Brain pericyte (primary cell): ENCODE data around the gene CMKLR1.

Experiments
- DNase-seq: peaks from one replicate; pipeline ENCODE4 v3.0.0-alpha.2; 2012; ENCODE audit warnings: low read depth, low spot score

Gene CMKLR1

GRCh38 chr12:108338915-108339657 is at the start of gene CMKLR1:
CMKLR1 (minus strand) TSS chr12:108339311; CDS start chr12:108293591, 45,720 bp downstream.
- DNase-seq: no peak

GRCh38 chr12:108387771-108388170 is 48.7 kb upstream of the CMKLR1 start:
- no peak for DNase-seq

- no peak for DNase-seq
Observed at GRCh38 chr12:108386709-108387360, 47.7 kb upstream of the CMKLR1 start.

- DNase-seq: no peak
Observed at GRCh38 chr12:108382437-108382801, 43.3 kb upstream of the CMKLR1 start.

GRCh38 chr12:108381787-108382436 is 42.8 kb upstream of the CMKLR1 start:
- DNase-seq: no peak

- no peak for DNase-seq
Observed at GRCh38 chr12:108380382-108380781, 41.3 kb upstream of the CMKLR1 start.

- no peak for DNase-seq
Observed at GRCh38 chr12:108379823-108380222, 40.7 kb upstream of the CMKLR1 start.

- no peak for DNase-seq
Observed at GRCh38 chr12:108378926-108379325, 39.8 kb upstream of the CMKLR1 start.

GRCh38 chr12:108377260-108377659 is 38.1 kb upstream of the CMKLR1 start:
- no peak for DNase-seq

- no peak for DNase-seq
Observed at GRCh38 chr12:108375986-108376663, 37.0 kb upstream of the CMKLR1 start.

- DNase-seq: no peak
Observed at GRCh38 chr12:108374596-108375320, 35.6 kb upstream of the CMKLR1 start.

GRCh38 chr12:108373111-108373510 is 34.0 kb upstream of the CMKLR1 start:
- no peak for DNase-seq

- no peak for DNase-seq
Observed at GRCh38 chr12:108371801-108372344, 32.8 kb upstream of the CMKLR1 start.

GRCh38 chr12:108370415-108370814 is 31.3 kb upstream of the CMKLR1 start:
- no peak for DNase-seq

- no peak for DNase-seq
Observed at GRCh38 chr12:108369736-108370396, 30.8 kb upstream of the CMKLR1 start.

- no peak for DNase-seq
Observed at GRCh38 chr12:108368089-108368488, 29.0 kb upstream of the CMKLR1 start.

- DNase-seq: no peak
Observed at GRCh38 chr12:108367436-108367835, 28.3 kb upstream of the CMKLR1 start.

GRCh38 chr12:108365324-108365723 is 26.2 kb upstream of the CMKLR1 start:
- no peak for DNase-seq

- DNase-seq: no peak
Observed at GRCh38 chr12:108364879-108365278, 25.8 kb upstream of the CMKLR1 start.

- no peak for DNase-seq
Observed at GRCh38 chr12:108363565-108363964, 24.5 kb upstream of the CMKLR1 start.

GRCh38 chr12:108363165-108363564 is 24.1 kb upstream of the CMKLR1 start:
- DNase-seq: no peak
